Measurements from ENCODE around the gene TSPAN3.

Gene TSPAN3

DNA sequence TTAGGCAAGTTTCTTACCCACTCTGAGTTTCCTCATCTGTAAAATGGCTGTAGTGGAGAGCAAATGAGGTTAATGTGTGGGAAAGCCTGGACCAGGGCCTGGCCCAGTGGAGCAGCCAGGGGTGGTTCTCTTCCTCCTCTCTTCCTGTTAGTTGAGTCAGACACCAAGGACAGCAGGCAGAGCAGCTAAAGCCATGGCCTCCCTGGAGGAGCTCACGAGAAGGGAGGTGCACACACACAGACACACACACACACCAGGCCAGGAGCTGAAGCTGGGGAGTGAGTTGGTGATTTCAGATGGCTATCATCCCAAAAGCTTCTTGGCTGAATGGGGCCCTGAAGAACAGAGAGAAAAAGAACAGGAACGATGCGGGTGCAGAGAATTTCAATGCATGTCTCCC lies 33.2 kb upstream of the TSPAN3 start:
- Histone ChIP-seq H4K20me1 (ENCODE audit: control insufficient read depth, insufficient read depth, low read depth, low read length) (no peaks in the 10 kb centered on the region), H3K9me3 (ENCODE audit: control insufficient read depth, insufficient read depth, low read length) (no peaks in the 10 kb centered on the region), H3K36me3 (ENCODE audit: control insufficient read depth, low read length) (no peaks in the 10 kb centered on the region), H3K4me3 (ENCODE audit: low read length) (no peak overlapping the region), H3K79me2 (ENCODE audit: control insufficient read depth, low read length) (no peaks in the 10 kb centered on the region), H3K9me2 (replicated peaks; ENCODE audit: control insufficient read depth, low read length) (no peaks in the 10 kb centered on the region), H3K4me2 (ENCODE audit: low read length) (no peak overlapping the region), H3K4me1 (ENCODE audit: control insufficient read depth, low read length) (no peaks in the 10 kb centered on the region), H3F3A (ENCODE audit: control insufficient read depth, insufficient read depth) (no peaks in the 10 kb centered on the region), H3K27me3 (ENCODE audit: control insufficient read depth, low read length) (0 out of 2 replicates have a peak, but pooled peaks cover 4% of the 10 kb centered on the region), H3K27ac (ENCODE audit: low read depth, low read length) (no peak overlapping the region)
- no peak for TF ChIP-seq EZH2phosphoT487 (IDR thresholded peaks at IDR 0.05; ENCODE audit: borderline replicate concordance, low read length)
- TF ChIP-seq, protein P1, sequence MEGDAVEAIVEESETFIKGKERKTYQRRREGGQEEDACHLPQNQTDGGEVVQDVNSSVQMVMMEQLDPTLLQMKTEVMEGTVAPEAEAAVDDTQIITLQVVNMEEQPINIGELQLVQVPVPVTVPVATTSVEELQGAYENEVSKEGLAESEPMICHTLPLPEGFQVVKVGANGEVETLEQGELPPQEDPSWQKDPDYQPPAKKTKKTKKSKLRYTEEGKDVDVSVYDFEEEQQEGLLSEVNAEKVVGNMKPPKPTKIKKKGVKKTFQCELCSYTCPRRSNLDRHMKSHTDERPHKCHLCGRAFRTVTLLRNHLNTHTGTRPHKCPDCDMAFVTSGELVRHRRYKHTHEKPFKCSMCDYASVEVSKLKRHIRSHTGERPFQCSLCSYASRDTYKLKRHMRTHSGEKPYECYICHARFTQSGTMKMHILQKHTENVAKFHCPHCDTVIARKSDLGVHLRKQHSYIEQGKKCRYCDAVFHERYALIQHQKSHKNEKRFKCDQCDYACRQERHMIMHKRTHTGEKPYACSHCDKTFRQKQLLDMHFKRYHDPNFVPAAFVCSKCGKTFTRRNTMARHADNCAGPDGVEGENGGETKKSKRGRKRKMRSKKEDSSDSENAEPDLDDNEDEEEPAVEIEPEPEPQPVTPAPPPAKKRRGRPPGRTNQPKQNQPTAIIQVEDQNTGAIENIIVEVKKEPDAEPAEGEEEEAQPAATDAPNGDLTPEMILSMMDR (IDR thresholded peaks at IDR 0.05; ENCODE audit: low read depth, low read length, poor library complexity, severe bottlenecking), result no peak

DNA sequence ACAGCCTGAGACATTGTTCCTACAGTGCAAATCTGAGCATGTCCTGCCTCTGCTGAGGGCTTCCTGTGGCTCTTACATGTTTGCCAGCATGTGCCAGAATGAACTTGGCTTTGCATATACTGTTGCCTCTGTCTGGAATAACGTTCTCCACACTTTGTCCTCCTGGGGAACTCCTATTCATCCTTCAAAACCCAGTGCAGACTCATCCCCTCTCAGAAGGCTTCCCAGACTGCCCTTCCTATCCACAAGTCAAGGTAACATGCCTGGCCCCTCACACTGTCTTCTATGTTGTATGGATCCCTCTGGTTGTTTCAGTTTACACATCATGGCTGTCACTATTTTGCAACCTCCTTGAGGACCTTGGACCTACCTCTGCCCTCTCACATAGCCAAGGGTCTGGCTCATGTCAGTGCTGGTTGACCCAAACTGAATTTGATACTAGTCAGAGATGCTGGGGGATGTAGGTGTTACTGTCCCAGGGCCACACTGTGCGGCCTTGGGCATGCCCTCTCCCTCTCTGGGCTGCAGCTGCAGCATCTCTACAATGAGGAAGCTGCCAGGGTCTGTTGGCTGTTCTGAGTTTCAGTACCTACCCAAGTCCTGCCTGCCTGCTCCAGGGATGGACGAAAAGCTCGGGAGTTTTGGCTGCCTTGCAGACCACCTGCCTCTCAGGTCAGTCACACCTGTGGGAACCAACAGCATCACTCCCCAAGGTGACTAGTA lies 29.0 kb upstream of the TSPAN3 start:
- H3K27me3 ChIP-seq (ENCODE audit: control insufficient read depth, low read length), result peaks cover 7% of the 10 kb centered on the region; the same call in 1 of the 2 replicates
- no peaks in the 10 kb centered on the region for H3K9me2 ChIP-seq (replicated peaks; ENCODE audit: control insufficient read depth, low read length)
- no peaks in the 10 kb centered on the region for H3F3A ChIP-seq (ENCODE audit: control insufficient read depth, insufficient read depth)
- H3K4me1 ChIP-seq (ENCODE audit: control insufficient read depth, low read length), result no peaks in the 10 kb centered on the region
- no peaks in the 10 kb centered on the region for H3K36me3 ChIP-seq (ENCODE audit: control insufficient read depth, low read length)
- H3K4me2 ChIP-seq (ENCODE audit: low read length), result no peak overlapping the region
- H3K79me2 ChIP-seq (ENCODE audit: control insufficient read depth, low read length), result no peaks in the 10 kb centered on the region
- no peaks in the 10 kb centered on the region for H4K20me1 ChIP-seq (ENCODE audit: control insufficient read depth, insufficient read depth, low read depth, low read length)
- TF ChIP-seq EZH2phosphoT487 (IDR thresholded peaks at IDR 0.05; ENCODE audit: borderline replicate concordance, low read length), result no peak
- TF ChIP-seq, protein P1 (IDR thresholded peaks at IDR 0.05; ENCODE audit: low read depth, low read length, poor library complexity, severe bottlenecking), result no peak
- no peaks in the 10 kb centered on the region for H3K9me3 ChIP-seq (ENCODE audit: control insufficient read depth, insufficient read depth, low read length)
- H3K27ac ChIP-seq (ENCODE audit: low read depth, low read length), result no peak overlapping the region
- H3K4me3 ChIP-seq (ENCODE audit: low read length), result no peak overlapping the region

DNA sequence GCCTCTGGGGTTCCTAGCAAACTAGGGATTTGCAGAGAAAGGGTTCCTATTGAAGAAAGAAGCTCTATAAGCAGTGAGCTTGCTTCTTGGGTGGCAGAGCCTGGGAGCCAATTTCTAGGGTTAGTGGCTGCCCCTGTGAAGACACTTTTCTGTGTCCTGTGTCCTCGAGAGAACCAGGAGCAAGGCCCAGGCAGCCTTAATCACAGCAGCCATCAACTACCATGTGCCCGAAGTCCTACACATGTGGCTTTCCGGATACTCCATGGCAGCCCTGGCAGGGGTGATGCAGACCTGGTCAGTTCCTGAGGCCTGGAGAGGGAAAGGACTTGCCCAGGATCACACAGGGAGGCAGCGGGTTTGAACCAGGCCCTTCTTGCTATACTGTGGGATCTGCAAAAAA lies 27.7 kb upstream of the TSPAN3 start:
- Histone ChIP-seq H3K79me2 (ENCODE audit: control insufficient read depth, low read length) (no peaks in the 10 kb centered on the region), H3F3A (ENCODE audit: control insufficient read depth, insufficient read depth) (no peaks in the 10 kb centered on the region), H3K4me3 (ENCODE audit: low read length) (no peak overlapping the region), H3K9me3 (ENCODE audit: control insufficient read depth, insufficient read depth, low read length) (no peaks in the 10 kb centered on the region), H3K27ac (ENCODE audit: low read depth, low read length) (no peak overlapping the region), H3K27me3 (ENCODE audit: control insufficient read depth, low read length) (peaks cover 7% of the 10 kb centered on the region; the same call in 1 of the 2 replicates), H3K4me1 (ENCODE audit: control insufficient read depth, low read length) (no peaks in the 10 kb centered on the region), H3K4me2 (ENCODE audit: low read length) (no peak overlapping the region), H3K9me2 (replicated peaks; ENCODE audit: control insufficient read depth, low read length) (no peaks in the 10 kb centered on the region), H4K20me1 (ENCODE audit: control insufficient read depth, insufficient read depth, low read depth, low read length) (no peaks in the 10 kb centered on the region), H3K36me3 (ENCODE audit: control insufficient read depth, low read length) (no peaks in the 10 kb centered on the region)
- TF ChIP-seq, protein P1 (IDR thresholded peaks at IDR 0.05; ENCODE audit: low read depth, low read length, poor library complexity, severe bottlenecking), result no peak

All from DOHH2 (cell line).